Fibroblast of villous mesenchyme (primary cell): Measurements from ENCODE around the gene COG4. TPM values are rescaled to one million over a fixed set of nuclear protein-coding genes. Genes with fewer than 3 reads are reported as not detected.
A peak's percentile ranks its signal among the peaks of the same experiment; 100 is the strongest.

ENCODE experiments used
- DNase-seq: peaks from one replicate; pipeline ENCODE4 v3.0.0-alpha.2; 2010; ENCODE audit warnings: low read depth
- H3K4me3 ChIP-seq: 2 replicates; pipeline ENCODE4 v1.5.1; 2011; ENCODE audit warnings: low read depth, mild to moderate bottlenecking, low read length
- total RNA-seq: library from RNA; depleted of rRNA; stranded (reverse); fragments of >200 nt; gene quantifications from 2 replicates; pipeline ENCODE4 v1.2.3, GENCODE V29; 2012
- TF ChIP-seq, protein P1 (sequence below): IDR thresholded peaks from 2 replicates; pipeline ENCODE4 v1.5.1; 2012; ENCODE audit warnings: low read depth, mild to moderate bottlenecking, low read length; ENCODE audit not compliant: insufficient read depth

The COG4 gene
- total RNA-seq, 1 donor = 64.8 TPM

DNA sequence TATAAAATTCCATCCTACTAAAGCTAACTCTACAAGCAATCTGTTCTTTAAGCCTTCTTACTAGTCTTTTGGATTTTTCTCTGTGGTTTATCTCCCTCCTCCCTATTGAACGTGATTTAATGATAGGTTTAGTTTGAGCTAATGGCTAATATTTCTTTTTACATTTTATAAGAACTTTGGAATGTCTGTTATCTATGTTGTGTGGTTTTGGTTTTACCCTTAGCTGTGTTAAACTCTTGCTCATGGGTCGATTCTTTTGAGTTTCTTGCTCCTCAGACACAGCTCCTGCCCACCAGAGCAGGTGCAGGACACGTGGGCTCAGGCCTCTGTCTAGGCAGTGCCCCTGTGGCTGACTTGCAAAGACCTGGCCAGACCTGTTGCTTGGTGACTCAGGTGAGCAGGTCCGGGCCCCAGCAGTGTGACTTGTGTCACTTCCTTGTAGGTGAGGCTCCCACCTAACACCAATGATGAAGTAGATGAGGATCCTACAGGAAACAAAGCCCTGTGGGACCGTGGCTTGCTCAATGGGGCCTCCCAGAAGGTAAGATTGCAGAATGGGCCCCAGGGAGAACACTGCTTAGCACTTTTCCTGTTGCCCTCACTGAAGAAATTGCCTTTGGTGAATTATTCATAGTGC is 45.4 kb upstream of the COG4 start:
- no peak overlapping the region for H3K4me3 ChIP-seq
- TF ChIP-seq, protein P1, sequence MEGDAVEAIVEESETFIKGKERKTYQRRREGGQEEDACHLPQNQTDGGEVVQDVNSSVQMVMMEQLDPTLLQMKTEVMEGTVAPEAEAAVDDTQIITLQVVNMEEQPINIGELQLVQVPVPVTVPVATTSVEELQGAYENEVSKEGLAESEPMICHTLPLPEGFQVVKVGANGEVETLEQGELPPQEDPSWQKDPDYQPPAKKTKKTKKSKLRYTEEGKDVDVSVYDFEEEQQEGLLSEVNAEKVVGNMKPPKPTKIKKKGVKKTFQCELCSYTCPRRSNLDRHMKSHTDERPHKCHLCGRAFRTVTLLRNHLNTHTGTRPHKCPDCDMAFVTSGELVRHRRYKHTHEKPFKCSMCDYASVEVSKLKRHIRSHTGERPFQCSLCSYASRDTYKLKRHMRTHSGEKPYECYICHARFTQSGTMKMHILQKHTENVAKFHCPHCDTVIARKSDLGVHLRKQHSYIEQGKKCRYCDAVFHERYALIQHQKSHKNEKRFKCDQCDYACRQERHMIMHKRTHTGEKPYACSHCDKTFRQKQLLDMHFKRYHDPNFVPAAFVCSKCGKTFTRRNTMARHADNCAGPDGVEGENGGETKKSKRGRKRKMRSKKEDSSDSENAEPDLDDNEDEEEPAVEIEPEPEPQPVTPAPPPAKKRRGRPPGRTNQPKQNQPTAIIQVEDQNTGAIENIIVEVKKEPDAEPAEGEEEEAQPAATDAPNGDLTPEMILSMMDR = no peak
- DNase-seq = peak; percentile 62

- TF ChIP-seq, protein P1 = no peak
- H3K4me3 ChIP-seq = no peak overlapping the region
- DNase-seq = no peak
Measured at GRCh38 chr16:70565053-70565452, 41.7 kb upstream of the COG4 start.

DNA sequence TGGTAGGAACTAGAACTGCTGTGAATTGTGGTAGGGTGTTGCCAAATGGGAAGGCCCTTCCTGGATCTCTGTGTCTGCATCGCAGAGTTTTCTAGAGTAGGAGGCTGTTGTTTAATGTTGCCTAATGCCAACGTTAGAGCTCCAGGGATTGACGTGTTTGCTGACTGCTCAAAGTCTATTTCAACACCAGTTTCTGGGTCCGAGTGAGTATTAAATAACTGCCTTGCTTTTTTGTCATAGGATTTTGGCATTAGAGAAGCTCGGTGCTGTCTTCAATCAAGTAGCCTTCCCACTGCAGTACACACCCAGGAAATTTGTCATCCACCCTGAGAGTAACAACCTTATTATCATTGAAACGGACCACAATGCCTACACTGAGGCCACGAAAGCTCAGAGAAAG is 40.3 kb upstream of the COG4 start:
- peak; percentile 61 for DNase-seq
- H3K4me3 ChIP-seq = no peak overlapping the region
- TF ChIP-seq, protein P1 = no peak

DNA sequence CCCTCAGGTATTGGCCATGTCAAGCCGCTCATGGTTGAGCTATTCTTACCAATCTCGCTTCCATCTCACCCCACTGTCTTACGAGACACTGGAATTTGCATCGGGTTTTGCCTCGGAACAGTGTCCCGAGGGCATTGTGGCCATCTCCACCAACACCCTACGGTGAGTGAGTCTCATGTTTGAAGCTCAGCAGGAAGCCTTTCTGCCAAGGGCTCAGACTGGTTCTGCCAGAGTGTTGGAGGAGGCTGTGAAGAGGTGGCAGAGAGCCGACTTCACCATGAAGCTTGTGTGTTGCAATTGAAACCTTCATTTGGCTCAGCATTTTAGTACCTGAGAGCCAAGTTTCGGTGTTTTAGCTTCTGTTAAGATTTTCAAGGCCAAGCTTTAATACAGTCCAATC is 38.3 kb upstream of the COG4 start:
- TF ChIP-seq, protein P1 = no peak
- DNase-seq = no peak

GRCh38 chr16:70556063-70556462 is 32.7 kb upstream of the COG4 start:
- TF ChIP-seq, protein P1 = no peak
- no peak overlapping the region for H3K4me3 ChIP-seq
- no peak for DNase-seq

More for the DNA sequence above, 38.3 kb upstream of the COG4 start:
- H3K4me3 ChIP-seq = no peak overlapping the region

DNA sequence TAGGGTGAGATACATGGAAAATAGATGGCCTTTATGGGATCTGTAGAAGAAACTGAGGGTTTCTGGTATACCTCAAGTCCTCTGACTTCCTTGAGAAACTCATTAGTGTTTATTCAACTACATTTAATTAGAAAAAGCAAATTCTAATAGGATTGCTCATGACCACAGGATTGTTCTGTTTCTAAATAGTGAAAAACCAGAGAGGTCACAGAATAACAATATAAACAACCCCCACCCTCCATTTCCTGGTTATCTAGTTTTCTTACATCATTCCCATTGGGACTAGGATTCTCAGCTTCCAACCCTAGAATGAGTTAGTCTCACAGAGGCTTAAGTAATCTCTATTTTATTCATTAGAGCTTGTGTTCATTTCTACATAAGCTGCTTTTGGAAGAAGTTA is 30.3 kb upstream of the COG4 start:
- TF ChIP-seq, protein P1 = no peak
- no peak overlapping the region for H3K4me3 ChIP-seq
- peak; percentile 98 for DNase-seq

DNA sequence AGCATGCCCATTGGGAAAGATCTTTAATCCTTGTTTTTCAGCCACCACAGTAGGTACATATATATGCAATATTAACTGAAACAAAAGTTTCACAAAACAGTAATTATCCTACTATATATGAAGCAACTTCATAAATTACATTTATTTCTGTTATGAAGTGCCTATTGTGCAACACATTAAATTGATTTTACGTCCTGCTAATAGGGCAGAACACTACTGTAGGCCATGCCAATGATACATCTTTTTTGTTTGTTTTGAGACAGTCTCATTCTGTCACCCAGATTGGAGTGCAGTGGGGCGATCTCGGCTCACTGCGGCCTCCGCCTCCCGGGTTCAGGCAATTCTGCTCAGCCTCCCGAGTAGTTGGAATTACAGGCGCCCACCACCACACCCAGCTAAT is 29.3 kb upstream of the COG4 start:
- peak; percentile 48 for DNase-seq
- TF ChIP-seq, protein P1 = no peak
- H3K4me3 ChIP-seq = no peak overlapping the region
